HCT116 (cell line): ENCODE data around the gene BCAN. TPM values are rescaled to one million over a fixed set of nuclear protein-coding genes. Genes with fewer than 3 reads are reported as not detected.

Experiments used
- ATAC-seq: fragments of 200-7000 bp; cut with Tn5 transposase; 2 replicates; pipeline ENCODE4 v1.9.1; 2020; ENCODE audit warnings: mild to moderate bottlenecking, moderate library complexity
- BruUV-seq: library from RNA; stranded (reverse); fragments of 400-500 nt; replicated peaks from 2 replicates; lab custom pipeline; 2021; lab: Mats Ljungman, UMichigan
- CTCF ChIA-PET: fragments of 300-600 bp; sonication (Branson Sonifier 250); formaldehyde crosslinking; loops from one replicate; lab custom pipeline; 2021; ENCODE audit warnings: antibody characterized with exemption; lab: Charles Lee
- POLR2A ChIA-PET: fragments of 300-600, 350-600 bp; sonication (Branson Sonifier 250); formaldehyde crosslinking; loops from one replicate; lab custom pipeline; 2021; ENCODE audit warnings: antibody characterized with exemption; lab: Charles Lee
- RAD21 ChIA-PET, 2 experiments: fragments of 300-600 bp; sonication (Branson Sonifier 250); formaldehyde crosslinking; loops; one replicate each; lab custom pipeline; 2023; ENCODE audit warnings: low total read pairs in 2 of 2; ENCODE audit not compliant: uncharacterized antibody in 2 of 2, unreplicated experiment in 2 of 2, low non-redundant PET in 1 of 2; lab: Charles Lee
- DNase-seq: peaks from one replicate; pipeline ENCODE4 v3.0.0-alpha.2; 2010; ENCODE audit warnings: low read depth, low spot score
- H2AFZ ChIP-seq: fragments of 200-600 bp; shearing (Covaris generic), sonication (generic); 2 replicates; pipeline ENCODE4 v1.6.1; 2017; ENCODE audit warnings: low read depth, mixed run types, mixed read lengths, antibody characterized with exemption, low read length; ENCODE audit not compliant: poor library complexity, severe bottlenecking
- H3K27ac ChIP-seq: 2 replicates; pipeline ENCODE4 v1.5.1; 2012; ENCODE audit warnings: low read depth, low read length
- H3K27me3 ChIP-seq: fragments of 200-600 bp; sonication (generic); 2 replicates; pipeline ENCODE4 v1.6.1; 2016; ENCODE audit warnings: mixed run types, low read length, mixed read lengths; ENCODE audit not compliant: insufficient read depth
- H3K36me3 ChIP-seq, 2 experiments: fragments of 200-500 bp in 1 of 2; fragments of 200-600 bp in 1 of 2; sonication (Bioruptor generic) in 1 of 2; sonication (generic) in 1 of 2; 2 replicates each; pipeline versions ENCODE4 v1.5.1 to v1.6.1; 2014 to 2016; ENCODE audit warnings: low read length in 2 of 2, inconsistent platforms in 1 of 2, mixed read lengths in 1 of 2, mixed run types in 1 of 2; ENCODE audit not compliant: insufficient read depth in 2 of 2, control insufficient read depth in 1 of 2
- H3K4me1 ChIP-seq, 2 experiments: fragments of 200-600 bp in 1 of 2; sonication (generic) in 1 of 2; 2 replicates each; pipeline versions ENCODE4 v1.5.1 to v1.6.1; 2012 to 2017; ENCODE audit warnings: low read length in 2 of 2, inconsistent platforms in 1 of 2, mild to moderate bottlenecking in 1 of 2, mixed read lengths in 1 of 2, mixed run types in 1 of 2, moderate library complexity in 1 of 2; ENCODE audit not compliant: insufficient read depth in 2 of 2, control insufficient read depth in 1 of 2
- H3K4me2 ChIP-seq: fragments of 200-600 bp; sonication (generic); 2 replicates; pipeline ENCODE4 v1.6.1; 2017; ENCODE audit warnings: mixed run types, low read length, mixed read lengths
- H3K4me3 ChIP-seq, 2 experiments: fragments of 200-600 bp in 1 of 2; sonication (generic) in 1 of 2; replicated peaks in 1 of 2; 2 replicates each; pipeline ENCODE4 v1.5.1; 2011 to 2016; ENCODE audit warnings: low read length in 2 of 2, control low read depth in 1 of 2, low read depth in 1 of 2, mild to moderate bottlenecking in 1 of 2, mixed read lengths in 1 of 2, mixed run types in 1 of 2
- H3K79me2 ChIP-seq: fragments of 200-600 bp; sonication (generic); 2 replicates; pipeline ENCODE4 v1.6.1; 2017; ENCODE audit warnings: mild to moderate bottlenecking, mixed run types, low read length, moderate library complexity, mixed read lengths; ENCODE audit not compliant: insufficient read depth
- H3K9ac ChIP-seq: fragments of 200-600 bp; sonication (generic); 2 replicates; pipeline ENCODE4 v1.6.1; 2016; ENCODE audit warnings: low read length, mixed read lengths
- H3K9me2 ChIP-seq: fragments of 200-600 bp; sonication (generic), shearing (Covaris generic); 2 replicates; pipeline ENCODE4 v1.6.1; 2017; ENCODE audit warnings: mixed run types, mild to moderate bottlenecking, moderate library complexity; ENCODE audit not compliant: insufficient read depth
- H3K9me3 ChIP-seq, 2 experiments: fragments of 200-500 bp in 1 of 2; fragments of 200-600 bp in 1 of 2; sonication (Bioruptor generic) in 1 of 2; sonication (generic) in 1 of 2; 2 replicates each; pipeline ENCODE4 v1.6.1; 2014 to 2017; ENCODE audit warnings: low read length in 2 of 2, mixed read lengths in 2 of 2, inconsistent platforms in 1 of 2, low read depth in 1 of 2, mild to moderate bottlenecking in 1 of 2, mixed run types in 1 of 2, moderate library complexity in 1 of 2; ENCODE audit not compliant: control insufficient read depth in 1 of 2, insufficient read depth in 1 of 2
- H4K20me1 ChIP-seq: fragments of 200-600 bp; sonication (generic), shearing (Covaris generic); 2 replicates; pipeline ENCODE4 v1.6.1; 2017; ENCODE audit warnings: mixed run types, mild to moderate bottlenecking, moderate library complexity; ENCODE audit not compliant: insufficient read depth
- ATF3 ChIP-seq: IDR thresholded peaks from 2 replicates; pipeline ENCODE4 v1.6.1; 2012
- CBX3 ChIP-seq: IDR thresholded peaks from 2 replicates; pipeline ENCODE4 v1.6.1; 2012; ENCODE audit warnings: low read depth
- CTCF ChIP-seq, 3 experiments: fragments of 200-600 bp in 1 of 3; sonication (generic) in 1 of 3; IDR thresholded peaks in 2 of 3; conservative IDR thresholded peaks in 1 of 3; 2 replicates each; pipeline ENCODE4 v1.5.1; 2012 to 2017; ENCODE audit warnings: low read depth in 2 of 3, low read length in 2 of 3, antibody characterized with exemption in 1 of 3, borderline replicate concordance in 1 of 3, control low read depth in 1 of 3, mild to moderate bottlenecking in 1 of 3, mixed read lengths in 1 of 3, mixed run types in 1 of 3, moderate library complexity in 1 of 3; ENCODE audit not compliant: insufficient read depth in 1 of 3
- EGR1 ChIP-seq: IDR thresholded peaks from 2 replicates; pipeline ENCODE4 v1.6.1; 2012; ENCODE audit warnings: low read depth
- ELF1 ChIP-seq: IDR thresholded peaks from 2 replicates; pipeline ENCODE4 v1.6.1; 2012; ENCODE audit warnings: low read depth, borderline replicate concordance
- FOSL1 ChIP-seq: IDR thresholded peaks from 2 replicates; pipeline ENCODE4 v1.6.1; 2012; ENCODE audit warnings: low read depth
- POLR2AphosphoS5 ChIP-seq: IDR thresholded peaks from 2 replicates; pipeline ENCODE4 v1.6.1; 2011; ENCODE audit warnings: mild to moderate bottlenecking, low read depth, low read length, moderate library complexity
- RAD21 ChIP-seq: IDR thresholded peaks from 2 replicates; pipeline ENCODE4 v1.6.1; 2012; ENCODE audit warnings: low read depth, mild to moderate bottlenecking
- REST ChIP-seq: IDR thresholded peaks from 2 replicates; pipeline ENCODE4 v1.6.1; 2012; ENCODE audit warnings: low read depth
- SIN3A ChIP-seq: IDR thresholded peaks from 2 replicates; pipeline ENCODE4 v1.6.1; 2012; ENCODE audit warnings: low read depth
- SRF ChIP-seq: IDR thresholded peaks from 2 replicates; pipeline ENCODE4 v1.6.1; 2012; ENCODE audit warnings: low read depth
- TCF7L2 ChIP-seq: IDR thresholded peaks from 2 replicates; pipeline ENCODE4 v1.7.0; 2011; ENCODE audit warnings: borderline replicate concordance, inconsistent platforms; ENCODE audit not compliant: insufficient read depth, insufficient read length; ENCODE audit errors: extremely low read depth
- ZBTB33 ChIP-seq: IDR thresholded peaks from 2 replicates; pipeline ENCODE4 v1.6.1; 2011; ENCODE audit warnings: mild to moderate bottlenecking, low read length, moderate library complexity; ENCODE audit not compliant: insufficient replicate concordance; ENCODE audit errors: extremely low read depth
- ZFX ChIP-seq: fragments of 450-650 bp; IDR thresholded peaks from 2 replicates; pipeline ENCODE4 v1.6.1; 2017
- intact Hi-C: fragments of 100-400 bp; cut with micrococcal nuclease; formaldehyde crosslinking; loops from 2 replicates; pipeline ENCODE4 v1.10.0; 2022
- total RNA-seq: library from RNA; stranded (reverse); gene quantifications from one replicate; pipeline ENCODE4 v1.2.1, GENCODE V29; 2021; ENCODE audit not compliant: unreplicated experiment

BCAN gene
- total RNA-seq, 1 experiment from 2014 or later, result not detected

GRCh38 chr1:156594190-156594589, 47.7 kb upstream of the BCAN start (continued):
- TF ChIP-seq ZBTB33 (no peak), ZFX (no peak), CTCF (IDR thresholded peaks at IDR 0.05 in 2 of 3, conservative IDR thresholded peaks at IDR 0.05 in 1 of 3; ENCODE audit: borderline replicate concordance in 1 of 3, insufficient read depth in 1 of 3, low read depth in 2 of 3, low read length in 2 of 3) (no peak), ATF3 (no peak), ELF1 (no peak), FOSL1 (no peak), SIN3A (no peak), RAD21 (no peak), SRF (no peak), EGR1 (no peak), POLR2AphosphoS5 (no peak; the same call in 1 of the 2 replicates), CBX3 (no peak)

- TF ChIP-seq FOSL1 (no peak), ATF3 (no peak), TCF7L2 (no peak), ZFX (no peak), ZBTB33 (no peak), REST (no peak)
- H3K27ac ChIP-seq, result no peak overlapping the region; the same call in 1 of the 2 replicates
- H4K20me1 ChIP-seq, result no peaks in the 10 kb centered on the region
- no peak overlapping the region for H3K4me3 ChIP-seq
- ATAC-seq (no peak), DNase-seq (no peak)
- no peaks in the 10 kb centered on the region for H3K9me3 ChIP-seq
- no peaks in the 10 kb centered on the region for H3K9me2 ChIP-seq
- peaks cover 29 to 61% of the 10 kb centered on the region in 2 experiments; a peak in 3 of 4 replicates for H3K36me3 ChIP-seq
- no peak overlapping the region for H3K9ac ChIP-seq
- no peak overlapping the region for H2AFZ ChIP-seq
- no peaks in the 10 kb centered on the region for H3K27me3 ChIP-seq
- intact Hi-C loops, result no loop called here
- CTCF ChIA-PET, result no interaction called here
- BruUV-seq, result TSS peak; percentile 26
- RAD21 ChIA-PET, result no interaction called here
- POLR2A ChIA-PET, result no interaction called here
- no peak overlapping the region for H3K4me2 ChIP-seq
- peaks cover 8 to 24% of the 10 kb centered on the region in 2 experiments; a peak in 3 of 4 replicates for H3K4me1 ChIP-seq
- peaks cover 52% of the 10 kb centered on the region for H3K79me2 ChIP-seq
These were observed 46.9 kb upstream of the BCAN start for GRCh38 chr1:156595016-156595415.
